Measurements from ENCODE around the gene PCIF1.

Gene PCIF1

DNA sequence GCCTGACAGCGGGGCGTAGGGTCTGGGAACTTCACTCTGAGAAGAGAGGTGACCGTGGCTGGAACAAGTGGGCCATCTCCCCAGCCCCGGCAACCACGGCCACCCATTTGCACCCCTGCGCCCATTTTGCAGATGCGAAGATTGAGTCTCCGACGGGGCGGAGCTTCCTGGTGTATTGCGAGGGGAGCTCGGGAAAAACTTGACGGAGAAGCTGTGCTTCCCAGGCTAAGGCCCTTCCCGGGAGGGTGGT is 36.9 kb downstream of the PCIF1 start (continued):
- TF ChIP-seq ZNF654 (tag by site-specific recombination; IDR thresholded peaks at IDR 0.05; ENCODE audit: low read depth) (no peak), ZBTB7A (tag by site-specific recombination; IDR thresholded peaks at IDR 0.05; ENCODE audit: low read depth) (no peak; the same call in 1 of the 2 replicates), SP7 (tag by site-specific recombination; IDR thresholded peaks at IDR 0.05) (peak; percentile 7; the same call in 1 of the 2 replicates), ZNF664 (tag by site-specific recombination; IDR thresholded peaks at IDR 0.05) (0 out of 2 replicates have a peak, but pooled peaks have one; percentile 17), KLF16 (tag by site-specific recombination; IDR thresholded peaks at IDR 0.05) (peak; percentile 68; the same call in 1 of the 2 replicates), ZNF138 (tag by site-specific recombination; IDR thresholded peaks at IDR 0.05; ENCODE audit: borderline replicate concordance) (0 out of 2 replicates have a peak, but pooled peaks have one; percentile 34), ZNF274 (IDR thresholded peaks at IDR 0.05; ENCODE audit: low read length) (no peak), ZNF274 (tag by site-specific recombination; IDR thresholded peaks at IDR 0.05; ENCODE audit: borderline replicate concordance) (no peak), ZNF174 (tag by site-specific recombination; IDR thresholded peaks at IDR 0.05) (peak; percentile 88; the same call in 1 of the 2 replicates), ZNF548 (tag by site-specific recombination; IDR thresholded peaks at IDR 0.05) (no peak), ZNF157 (tag by site-specific recombination; IDR thresholded peaks at IDR 0.05) (no peak), KLF9 (tag by site-specific recombination; IDR thresholded peaks at IDR 0.05; ENCODE audit: low read depth) (peak; percentile 28; the same call in 1 of the 2 replicates), ZSCAN23 (tag by site-specific recombination; IDR thresholded peaks at IDR 0.05) (peak; percentile 53; the same call in 1 of the 2 replicates), ZNF629 (tag by site-specific recombination; IDR thresholded peaks at IDR 0.05) (no peak), SETDB1 (IDR thresholded peaks at IDR 0.05; ENCODE audit: insufficient read length, low read length) (no peak), GLIS1 (tag by site-specific recombination; IDR thresholded peaks at IDR 0.05) (no peak), ZNF214 (tag by site-specific recombination; IDR thresholded peaks at IDR 0.05; ENCODE audit: borderline replicate concordance) (no peak), ZNF558 (tag by site-specific recombination; IDR thresholded peaks at IDR 0.05) (no peak), ZEB2 (tag by site-specific recombination; IDR thresholded peaks at IDR 0.05) (no peak), ZBTB1 (tag by site-specific recombination; IDR thresholded peaks at IDR 0.05) (no peak), ZSCAN30 (tag by site-specific recombination; IDR thresholded peaks at IDR 0.05) (0 out of 2 replicates have a peak, but pooled peaks have one; percentile 9), ZNF747 (tag by site-specific recombination; IDR thresholded peaks at IDR 0.05) (no peak), ZNF211 (tag by site-specific recombination; IDR thresholded peaks at IDR 0.05; ENCODE audit: low read depth) (no peak), ZNF514 (tag by site-specific recombination; IDR thresholded peaks at IDR 0.05) (no peak), ZNF324 (tag by site-specific recombination; IDR thresholded peaks at IDR 0.05) (peak; percentile 81)
- TF ChIP-seq, protein P1, sequence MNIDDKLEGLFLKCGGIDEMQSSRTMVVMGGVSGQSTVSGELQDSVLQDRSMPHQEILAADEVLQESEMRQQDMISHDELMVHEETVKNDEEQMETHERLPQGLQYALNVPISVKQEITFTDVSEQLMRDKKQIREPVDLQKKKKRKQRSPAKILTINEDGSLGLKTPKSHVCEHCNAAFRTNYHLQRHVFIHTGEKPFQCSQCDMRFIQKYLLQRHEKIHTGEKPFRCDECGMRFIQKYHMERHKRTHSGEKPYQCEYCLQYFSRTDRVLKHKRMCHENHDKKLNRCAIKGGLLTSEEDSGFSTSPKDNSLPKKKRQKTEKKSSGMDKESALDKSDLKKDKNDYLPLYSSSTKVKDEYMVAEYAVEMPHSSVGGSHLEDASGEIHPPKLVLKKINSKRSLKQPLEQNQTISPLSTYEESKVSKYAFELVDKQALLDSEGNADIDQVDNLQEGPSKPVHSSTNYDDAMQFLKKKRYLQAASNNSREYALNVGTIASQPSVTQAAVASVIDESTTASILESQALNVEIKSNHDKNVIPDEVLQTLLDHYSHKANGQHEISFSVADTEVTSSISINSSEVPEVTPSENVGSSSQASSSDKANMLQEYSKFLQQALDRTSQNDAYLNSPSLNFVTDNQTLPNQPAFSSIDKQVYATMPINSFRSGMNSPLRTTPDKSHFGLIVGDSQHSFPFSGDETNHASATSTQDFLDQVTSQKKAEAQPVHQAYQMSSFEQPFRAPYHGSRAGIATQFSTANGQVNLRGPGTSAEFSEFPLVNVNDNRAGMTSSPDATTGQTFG (tag by site-specific recombination; IDR thresholded peaks at IDR 0.05; ENCODE audit: borderline replicate concordance): no peak; the same call in 1 of the 2 replicates
- TF ChIP-seq, protein P2, sequence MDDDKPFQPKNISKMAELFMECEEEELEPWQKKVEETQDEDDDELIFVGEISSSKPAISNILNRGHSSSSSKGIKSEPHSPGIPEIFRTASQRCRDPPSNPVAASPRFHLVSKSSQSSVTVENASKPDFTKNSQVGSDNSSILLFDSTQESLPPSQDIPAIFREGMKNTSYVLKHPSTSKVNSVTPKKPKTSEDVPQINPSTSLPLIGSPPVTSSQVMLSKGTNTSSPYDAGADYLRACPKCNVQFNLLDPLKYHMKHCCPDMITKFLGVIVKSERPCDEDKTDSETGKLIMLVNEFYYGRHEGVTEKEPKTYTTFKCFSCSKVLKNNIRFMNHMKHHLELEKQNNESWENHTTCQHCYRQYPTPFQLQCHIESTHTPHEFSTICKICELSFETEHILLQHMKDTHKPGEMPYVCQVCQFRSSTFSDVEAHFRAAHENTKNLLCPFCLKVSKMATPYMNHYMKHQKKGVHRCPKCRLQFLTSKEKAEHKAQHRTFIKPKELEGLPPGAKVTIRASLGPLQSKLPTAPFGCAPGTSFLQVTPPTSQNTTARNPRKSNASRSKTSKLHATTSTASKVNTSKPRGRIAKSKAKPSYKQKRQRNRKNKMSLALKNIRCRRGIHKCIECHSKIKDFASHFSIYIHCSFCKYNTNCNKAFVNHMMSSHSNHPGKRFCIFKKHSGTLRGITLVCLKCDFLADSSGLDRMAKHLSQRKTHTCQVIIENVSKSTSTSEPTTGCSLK (tag by site-specific recombination; IDR thresholded peaks at IDR 0.05): no peak
- TF ChIP-seq, protein P3, sequence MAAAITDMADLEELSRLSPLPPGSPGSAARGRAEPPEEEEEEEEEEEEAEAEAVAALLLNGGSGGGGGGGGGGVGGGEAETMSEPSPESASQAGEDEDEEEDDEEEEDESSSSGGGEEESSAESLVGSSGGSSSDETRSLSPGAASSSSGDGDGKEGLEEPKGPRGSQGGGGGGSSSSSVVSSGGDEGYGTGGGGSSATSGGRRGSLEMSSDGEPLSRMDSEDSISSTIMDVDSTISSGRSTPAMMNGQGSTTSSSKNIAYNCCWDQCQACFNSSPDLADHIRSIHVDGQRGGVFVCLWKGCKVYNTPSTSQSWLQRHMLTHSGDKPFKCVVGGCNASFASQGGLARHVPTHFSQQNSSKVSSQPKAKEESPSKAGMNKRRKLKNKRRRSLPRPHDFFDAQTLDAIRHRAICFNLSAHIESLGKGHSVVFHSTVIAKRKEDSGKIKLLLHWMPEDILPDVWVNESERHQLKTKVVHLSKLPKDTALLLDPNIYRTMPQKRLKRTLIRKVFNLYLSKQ (tag by site-specific recombination; IDR thresholded peaks at IDR 0.05; ENCODE audit: borderline replicate concordance): no peak
- TF ChIP-seq, protein P4, sequence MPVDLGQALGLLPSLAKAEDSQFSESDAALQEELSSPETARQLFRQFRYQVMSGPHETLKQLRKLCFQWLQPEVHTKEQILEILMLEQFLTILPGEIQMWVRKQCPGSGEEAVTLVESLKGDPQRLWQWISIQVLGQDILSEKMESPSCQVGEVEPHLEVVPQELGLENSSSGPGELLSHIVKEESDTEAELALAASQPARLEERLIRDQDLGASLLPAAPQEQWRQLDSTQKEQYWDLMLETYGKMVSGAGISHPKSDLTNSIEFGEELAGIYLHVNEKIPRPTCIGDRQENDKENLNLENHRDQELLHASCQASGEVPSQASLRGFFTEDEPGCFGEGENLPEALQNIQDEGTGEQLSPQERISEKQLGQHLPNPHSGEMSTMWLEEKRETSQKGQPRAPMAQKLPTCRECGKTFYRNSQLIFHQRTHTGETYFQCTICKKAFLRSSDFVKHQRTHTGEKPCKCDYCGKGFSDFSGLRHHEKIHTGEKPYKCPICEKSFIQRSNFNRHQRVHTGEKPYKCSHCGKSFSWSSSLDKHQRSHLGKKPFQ (tag by site-specific recombination; IDR thresholded peaks at IDR 0.05): no peak
- TF ChIP-seq, protein P5, sequence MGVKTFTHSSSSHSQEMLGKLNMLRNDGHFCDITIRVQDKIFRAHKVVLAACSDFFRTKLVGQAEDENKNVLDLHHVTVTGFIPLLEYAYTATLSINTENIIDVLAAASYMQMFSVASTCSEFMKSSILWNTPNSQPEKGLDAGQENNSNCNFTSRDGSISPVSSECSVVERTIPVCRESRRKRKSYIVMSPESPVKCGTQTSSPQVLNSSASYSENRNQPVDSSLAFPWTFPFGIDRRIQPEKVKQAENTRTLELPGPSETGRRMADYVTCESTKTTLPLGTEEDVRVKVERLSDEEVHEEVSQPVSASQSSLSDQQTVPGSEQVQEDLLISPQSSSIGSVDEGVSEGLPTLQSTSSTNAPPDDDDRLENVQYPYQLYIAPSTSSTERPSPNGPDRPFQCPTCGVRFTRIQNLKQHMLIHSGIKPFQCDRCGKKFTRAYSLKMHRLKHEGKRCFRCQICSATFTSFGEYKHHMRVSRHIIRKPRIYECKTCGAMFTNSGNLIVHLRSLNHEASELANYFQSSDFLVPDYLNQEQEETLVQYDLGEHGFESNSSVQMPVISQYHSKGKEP (tag by site-specific recombination; IDR thresholded peaks at IDR 0.05): no peak
- TF ChIP-seq, protein P6, sequence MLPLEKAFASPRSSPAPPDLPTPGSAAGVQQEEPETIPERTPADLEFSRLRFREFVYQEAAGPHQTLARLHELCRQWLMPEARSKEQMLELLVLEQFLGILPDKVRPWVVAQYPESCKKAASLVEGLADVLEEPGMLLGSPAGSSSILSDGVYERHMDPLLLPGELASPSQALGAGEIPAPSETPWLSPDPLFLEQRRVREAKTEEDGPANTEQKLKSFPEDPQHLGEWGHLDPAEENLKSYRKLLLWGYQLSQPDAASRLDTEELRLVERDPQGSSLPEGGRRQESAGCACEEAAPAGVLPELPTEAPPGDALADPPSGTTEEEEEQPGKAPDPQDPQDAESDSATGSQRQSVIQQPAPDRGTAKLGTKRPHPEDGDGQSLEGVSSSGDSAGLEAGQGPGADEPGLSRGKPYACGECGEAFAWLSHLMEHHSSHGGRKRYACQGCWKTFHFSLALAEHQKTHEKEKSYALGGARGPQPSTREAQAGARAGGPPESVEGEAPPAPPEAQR (tag by site-specific recombination; IDR thresholded peaks at IDR 0.05): 0 out of 2 replicates have a peak, but pooled peaks have one; percentile 43

Data from HEK293 (cell line).